Skeletal muscle cell (primary cell): ENCODE data around the gene DEAF1.
"Not testable (repeated sequence)": the region's sequence is repeated elsewhere in the genome, so short reads cannot be mapped to it uniquely, and the experiment has no call there.

ENCODE experiments used
- DNase-seq: peaks from one replicate; pipeline ENCODE4 v3.0.0-alpha.2; 2010; ENCODE audit warnings: low read depth
- H3K4me3 ChIP-seq: 2 replicates; pipeline ENCODE4 v1.5.1; 2011; ENCODE audit warnings: low read depth, mild to moderate bottlenecking, control low read depth, low read length, moderate library complexity

DEAF1 gene

GRCh38 chr11:656866-657265 lies 38.2 kb downstream of the DEAF1 start:
- no peak for DNase-seq
- no peak overlapping the region for H3K4me3 ChIP-seq

GRCh38 chr11:656426-656825 lies 38.6 kb downstream of the DEAF1 start:
- DNase-seq, result no peak
- no peak overlapping the region for H3K4me3 ChIP-seq

- DNase-seq, result no peak
- H3K4me3 ChIP-seq, result no peak overlapping the region
These were observed 39.8 kb downstream of the DEAF1 start for GRCh38 chr11:655036-655726.

- not testable (repeated sequence) for DNase-seq, H3K4me3 ChIP-seq
These were observed 40.6 kb downstream of the DEAF1 start for GRCh38 chr11:654444-654843.

GRCh38 chr11:653837-654236 lies 41.2 kb downstream of the DEAF1 start:
- DNase-seq, result no peak

GRCh38 chr11:653136-653535 lies 41.9 kb downstream of the DEAF1 start:
- not testable (repeated sequence) for H3K4me3 ChIP-seq, DNase-seq

More at GRCh38 chr11:653837-654236, 41.2 kb downstream of the DEAF1 start:
- no peak overlapping the region for H3K4me3 ChIP-seq

- no peak overlapping the region for H3K4me3 ChIP-seq
- DNase-seq, result no peak
These were observed 44.5 kb downstream of the DEAF1 start for GRCh38 chr11:650482-650881.

- not testable (repeated sequence) for DNase-seq, H3K4me3 ChIP-seq
These were observed 47.3 kb downstream of the DEAF1 start for GRCh38 chr11:647672-648158.

GRCh38 chr11:646214-646613 lies 48.8 kb downstream of the DEAF1 start:
- DNase-seq, result no peak
- H3K4me3 ChIP-seq, result no peak overlapping the region

- no peak overlapping the region for H3K4me3 ChIP-seq
- DNase-seq, result no peak
These were observed 49.5 kb downstream of the DEAF1 start for GRCh38 chr11:645536-645935.

- no peak overlapping the region for H3K4me3 ChIP-seq
- DNase-seq, result no peak
These were observed 50.9 kb downstream of the DEAF1 start for GRCh38 chr11:643849-644738.

- no peak overlapping the region for H3K4me3 ChIP-seq
- no peak for DNase-seq
These were observed 51.7 kb downstream of the DEAF1 start for GRCh38 chr11:643366-643765.

- H3K4me3 ChIP-seq, result no peak overlapping the region
- DNase-seq, result no peak
These were observed 53.1 kb downstream of the DEAF1 start for GRCh38 chr11:641806-642370.

GRCh38 chr11:640021-640706 lies 54.9 kb downstream of the DEAF1 start:
- no peak overlapping the region for H3K4me3 ChIP-seq
- no peak for DNase-seq

- H3K4me3 ChIP-seq, result no peak overlapping the region
These were observed 55.6 kb downstream of the DEAF1 start for GRCh38 chr11:639332-639955.

GRCh38 chr11:638631-639331 lies 56.2 kb downstream of the DEAF1 start:
- H3K4me3 ChIP-seq, result no peak overlapping the region
- DNase-seq, result no peak

More at GRCh38 chr11:639332-639955, 55.6 kb downstream of the DEAF1 start:
- DNase-seq, result no peak

- DNase-seq, result no peak
- no peak overlapping the region for H3K4me3 ChIP-seq
These were observed 57.2 kb downstream of the DEAF1 start for GRCh38 chr11:637593-638521.

- no peak overlapping the region for H3K4me3 ChIP-seq
- DNase-seq, result no peak
These were observed 57.8 kb downstream of the DEAF1 start for GRCh38 chr11:637333-637592.
